ENCODE results near the gene MYO9A.
"Not testable (repeated sequence)": the region's sequence is repeated elsewhere in the genome, so short reads cannot be mapped to it uniquely, and the experiment has no call there.

MYO9A gene

GRCh38 chr15:72034351-72034750 is 83.6 kb downstream of the MYO9A start:
- DNase-seq: no peak

DNA sequence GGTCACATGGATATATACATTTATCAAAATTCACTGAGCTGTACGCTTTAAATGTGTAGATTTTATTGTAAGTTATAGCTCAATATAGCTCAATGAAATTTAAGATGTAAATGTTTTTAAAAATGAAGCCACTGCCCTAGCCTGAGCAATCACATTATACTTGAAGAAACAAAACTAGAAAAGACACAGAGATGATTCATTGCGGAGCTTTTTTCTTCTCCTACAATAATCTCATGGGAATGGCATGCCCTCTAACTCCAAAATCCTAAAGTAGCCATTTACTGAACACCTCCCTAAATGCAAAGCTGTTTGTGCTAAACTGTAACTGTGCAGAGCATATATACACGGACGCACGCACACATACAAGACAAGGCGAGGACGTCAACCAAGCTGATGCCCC is 84.2 kb downstream of the MYO9A start:
- no peak for DNase-seq

GRCh38 chr15:72033285-72033684 is 84.7 kb downstream of the MYO9A start:
- DNase-seq: no peak

DNA sequence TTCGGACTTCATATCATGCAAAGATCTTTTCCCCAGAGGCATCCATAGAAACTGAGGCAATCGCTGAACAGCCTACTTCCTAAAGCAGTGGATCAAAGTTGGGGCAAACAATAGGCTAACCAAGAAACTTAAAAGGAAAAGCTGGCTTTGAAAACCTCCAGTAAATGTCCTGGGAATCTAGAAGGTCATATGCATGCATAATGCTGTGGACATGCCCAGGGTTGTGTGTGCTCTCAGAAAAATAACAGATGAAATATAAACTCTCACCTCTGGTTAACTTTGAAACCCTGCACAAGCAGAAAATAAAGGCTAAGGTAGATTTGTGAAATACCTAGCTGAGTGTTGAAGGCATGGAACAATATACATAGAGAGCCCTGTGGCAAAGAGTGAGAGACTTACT is 96.3 kb downstream of the MYO9A start:
- no peak for DNase-seq

DNA sequence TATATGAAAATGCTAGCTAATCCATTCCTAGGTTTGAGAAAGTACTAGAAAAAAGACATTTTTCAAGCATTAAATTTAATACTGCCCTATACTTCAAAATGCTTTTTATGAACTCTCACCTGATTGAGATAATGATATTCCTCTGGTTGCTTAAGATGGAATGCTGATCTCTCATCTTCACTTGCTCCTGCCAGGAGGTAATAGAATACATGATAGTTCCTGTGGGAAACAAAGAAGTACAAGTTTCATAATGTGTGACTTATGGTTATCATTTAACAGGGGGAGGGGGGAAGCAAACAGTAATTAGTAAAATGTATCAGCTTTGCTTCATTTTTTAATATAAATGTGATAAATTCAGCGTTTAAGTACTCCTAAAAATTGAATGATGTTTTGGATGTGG is 97.2 kb downstream of the MYO9A start:
- DNase-seq: no peak

DNA sequence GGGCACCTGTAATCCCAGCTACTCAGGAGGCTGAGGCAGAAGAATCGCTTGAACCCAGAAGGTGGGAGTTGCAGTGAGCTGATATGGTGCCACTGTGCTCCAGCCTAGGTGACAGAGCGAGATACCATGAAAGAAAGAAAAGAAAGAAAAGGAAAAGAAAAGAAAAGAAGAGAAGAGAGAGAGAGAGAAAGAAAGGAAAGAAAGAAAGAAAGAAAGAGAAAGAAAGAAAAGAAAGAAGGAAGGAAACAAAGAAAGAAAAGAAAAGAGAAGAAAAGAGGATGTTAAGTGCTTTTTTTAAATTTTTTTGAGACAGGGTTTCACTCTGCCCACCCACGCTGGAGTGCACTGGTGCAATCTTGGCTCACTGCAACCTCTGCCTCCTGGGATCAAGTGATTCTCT is 103.4 kb downstream of the MYO9A start:
- not testable (repeated sequence) for DNase-seq

- DNase-seq: no peak
Measured at GRCh38 chr15:72013703-72014102, 104.2 kb downstream of the MYO9A start.

- DNase-seq: no peak
Measured at GRCh38 chr15:72011302-72011942, 106.5 kb downstream of the MYO9A start.

DNA sequence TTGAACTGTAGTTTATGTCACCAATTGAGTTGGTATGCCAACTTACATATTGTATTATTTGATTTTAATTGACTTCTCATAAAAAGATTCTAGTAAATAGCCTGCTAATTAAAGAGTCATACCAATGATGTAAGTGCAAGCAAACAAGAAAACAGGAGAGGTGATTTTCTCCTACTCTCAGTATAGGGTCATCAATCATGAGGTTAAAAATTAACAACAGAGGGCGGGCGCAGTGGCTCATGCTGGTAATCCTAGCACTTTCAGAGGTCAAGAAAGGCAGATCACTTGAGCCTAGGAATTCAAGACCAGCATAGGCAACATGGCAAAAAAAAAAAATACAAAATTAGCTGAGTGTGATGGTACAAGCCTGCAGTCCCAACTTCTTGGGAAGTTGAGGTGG is 108.7 kb downstream of the MYO9A start:
- DNase-seq: no peak

DNA sequence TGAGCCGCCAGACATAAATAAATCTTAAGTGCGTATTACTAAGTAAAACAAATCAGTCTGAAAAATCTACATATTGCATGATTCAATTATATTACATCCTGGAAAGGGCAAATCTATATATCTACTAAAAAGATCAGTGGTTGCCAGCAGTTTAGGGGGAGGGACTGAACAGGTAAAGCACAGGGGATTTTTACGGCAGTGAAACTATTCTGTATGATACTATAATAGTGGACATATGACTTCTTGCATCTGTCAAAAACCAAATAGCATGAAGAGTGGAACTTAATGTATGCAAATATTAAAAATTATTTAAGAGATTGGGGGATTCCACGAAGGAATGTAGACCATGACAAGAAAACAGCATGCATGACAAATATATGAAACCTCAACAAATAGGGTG is 111.6 kb downstream of the MYO9A start:
- no peak for DNase-seq

DNA sequence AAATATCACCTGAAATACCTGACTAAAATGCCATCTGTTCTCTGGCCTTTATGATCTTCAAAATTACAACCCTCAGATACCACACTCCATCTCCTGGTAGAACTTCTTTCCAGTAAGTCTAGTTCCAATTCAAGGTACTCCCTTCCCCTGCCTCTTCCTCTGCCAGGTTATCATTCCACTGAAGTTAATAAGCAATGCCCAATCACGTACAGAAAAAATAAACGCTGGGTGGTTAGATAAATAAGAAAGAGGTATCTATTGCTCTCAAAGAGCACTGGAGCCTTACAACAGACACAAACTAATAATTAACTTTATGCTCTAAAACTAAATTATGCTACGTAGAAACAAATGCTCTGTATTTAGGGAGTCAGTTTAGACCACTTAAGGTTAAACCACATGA is 112.5 kb downstream of the MYO9A start:
- no peak for DNase-seq

DNA sequence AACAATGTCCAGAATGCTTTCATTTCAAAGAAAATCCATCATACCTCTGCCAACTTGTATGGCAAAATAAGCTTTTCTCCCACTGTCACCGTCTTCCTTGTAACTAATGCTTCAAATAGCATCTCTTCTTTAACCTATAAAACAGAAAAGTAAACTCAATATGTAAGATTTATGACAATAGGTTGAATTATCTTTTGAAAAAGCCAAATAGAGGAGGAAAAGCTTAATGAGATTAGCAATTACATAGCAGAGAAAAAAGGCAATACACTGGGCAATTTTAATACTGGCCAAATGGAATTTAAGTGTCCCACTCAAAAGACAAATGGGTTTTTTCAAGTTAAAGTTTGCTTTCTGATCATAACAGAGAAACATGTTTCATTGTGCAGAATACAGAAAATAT is 118.1 kb downstream of the MYO9A start:
- DNase-seq: no peak

- not testable (repeated sequence) for DNase-seq
Measured at GRCh38 chr15:71998717-71999116, 119.2 kb downstream of the MYO9A start.

DNA sequence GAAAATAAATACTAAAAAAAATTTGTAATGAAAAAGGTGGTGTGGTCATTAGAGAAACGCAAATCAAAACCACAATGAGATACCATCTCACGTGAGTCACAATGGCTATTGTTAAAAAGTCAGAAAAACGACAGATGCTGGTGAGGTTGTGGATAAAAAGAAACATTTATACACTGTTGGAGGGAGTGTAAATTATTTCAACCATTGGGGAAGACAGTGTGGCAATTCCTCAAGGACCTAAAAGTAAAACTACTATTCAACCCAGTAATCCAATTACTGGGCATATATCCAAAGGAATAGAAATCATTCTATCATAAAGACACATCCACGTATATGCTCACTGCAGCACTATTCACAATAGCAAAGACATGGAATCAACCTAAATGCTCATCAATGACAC is 120.3 kb downstream of the MYO9A start:
- no peak for DNase-seq

DNA sequence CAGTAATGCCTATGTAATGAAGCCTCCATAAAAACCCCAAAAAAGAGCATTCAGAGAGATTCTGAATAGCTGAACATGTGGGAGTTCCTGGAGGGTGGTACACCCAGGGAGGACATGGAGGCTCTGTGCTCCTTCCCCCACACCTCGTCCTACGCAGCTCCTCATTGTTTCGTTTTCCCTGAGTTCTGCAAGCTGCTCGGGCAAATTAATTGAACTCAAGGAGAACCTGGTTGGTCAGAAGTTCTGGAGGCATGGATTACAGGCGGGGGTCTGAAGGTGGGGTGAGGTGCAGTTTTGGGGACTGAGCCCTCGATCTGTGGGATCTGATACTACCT is 142.2 kb downstream of the MYO9A start:
- no peak for DNase-seq

DNA sequence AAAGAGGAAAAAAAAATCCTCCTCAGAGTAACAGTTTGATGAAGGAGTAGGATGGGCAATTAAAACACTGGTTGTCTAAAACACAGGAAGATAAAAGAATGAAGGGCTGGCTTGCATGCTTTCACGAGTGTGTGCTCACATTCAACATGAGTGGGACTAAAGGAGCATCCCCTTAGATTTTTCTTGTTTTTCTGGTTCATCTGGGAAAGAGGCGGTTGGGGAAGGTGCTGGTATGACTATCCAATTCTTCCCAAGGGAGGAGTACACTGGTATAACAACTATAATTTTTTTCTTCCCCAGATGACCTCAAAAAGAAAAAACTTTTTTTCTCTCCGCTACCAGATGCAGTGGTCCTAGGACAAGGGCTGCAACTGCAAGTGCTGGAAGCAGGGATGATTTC is 143.7 kb downstream of the MYO9A start:
- DNase-seq: no peak

- no peak for DNase-seq
Measured at GRCh38 chr15:71973366-71973765, 144.6 kb downstream of the MYO9A start.

- DNase-seq: no peak
Measured at GRCh38 chr15:71971905-71972304, 146.0 kb downstream of the MYO9A start.

- no peak for DNase-seq
Measured at GRCh38 chr15:71970435-71970834, 147.5 kb downstream of the MYO9A start.

DNA sequence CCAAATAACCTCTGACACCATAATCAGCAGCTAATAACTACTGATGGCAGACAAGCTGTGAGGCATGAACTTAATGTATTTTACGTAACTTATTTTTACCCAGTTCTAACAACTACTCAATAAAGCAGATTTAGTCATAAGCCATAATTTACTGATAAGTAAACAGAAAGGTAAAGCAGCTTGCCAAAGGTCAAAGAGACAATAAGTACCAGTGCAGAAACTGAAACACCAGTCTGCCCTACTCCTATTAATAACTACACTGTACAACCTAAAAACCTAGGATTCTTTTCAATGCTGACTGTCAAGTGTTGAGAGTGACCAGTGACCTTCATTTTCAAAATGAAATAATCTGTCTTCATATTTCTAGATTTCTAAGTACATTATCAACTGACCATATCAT is 155.4 kb downstream of the MYO9A start:
- DNase-seq: no peak

GRCh38 chr15:71957026-71957425 is 160.9 kb downstream of the MYO9A start:
- DNase-seq: no peak

DNA sequence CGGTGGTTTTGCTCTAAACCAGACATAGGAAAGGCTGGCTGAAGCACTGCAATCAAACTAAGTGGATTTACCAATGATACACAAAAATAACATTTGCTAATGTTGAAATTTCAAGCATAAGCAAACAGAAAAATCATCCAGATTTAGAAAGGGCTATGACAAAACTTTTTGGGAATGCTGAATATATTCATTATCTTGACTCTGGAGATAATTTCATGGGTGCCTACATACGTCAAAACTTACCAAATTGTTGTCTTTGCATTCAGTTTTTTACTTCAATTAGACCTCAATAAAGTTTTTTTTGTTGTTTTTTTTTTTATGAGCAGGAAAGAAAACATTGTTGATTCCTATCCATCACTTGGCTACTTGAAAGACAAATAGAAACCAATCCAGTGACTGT is 166.8 kb downstream of the MYO9A start:
- DNase-seq: no peak

GRCh38 chr15:71945012-71945411 is 172.9 kb downstream of the MYO9A start:
- DNase-seq: no peak

GRCh38 chr15:71943806-71944205 is 174.1 kb downstream of the MYO9A start:
- DNase-seq: no peak

GRCh38 chr15:71939981-71940588 is 177.9 kb downstream of the MYO9A start:
- DNase-seq: no peak
